Epithelial cell of esophagus (primary cell): ENCODE data around the gene CDO1.
A peak's percentile ranks its signal among the peaks of the same experiment; 100 is the strongest.

ENCODE experiments used
- DNase-seq: peaks from one replicate; pipeline ENCODE4 v3.0.0; 2010; ENCODE audit warnings: low read depth
- H3K4me3 ChIP-seq: 2 replicates; pipeline ENCODE4 v1.5.1; 2011; ENCODE audit warnings: mild to moderate bottlenecking, low read length, control low read depth
- CTCF ChIP-seq: IDR thresholded peaks from 2 replicates; pipeline ENCODE4 v1.5.1; 2011; ENCODE audit warnings: low read depth, mild to moderate bottlenecking, low read length, control low read depth, inconsistent platforms; ENCODE audit not compliant: insufficient read depth; ENCODE audit errors: missing control alignments

CDO1 gene

GRCh38 chr5:115816226-115817081, at the start of gene CDO1:
Gene CDO1, minus strand, starts transcription at chr5:115816659. Its CDS starts 262 bp downstream, at chr5:115816397.
- no peak for TF ChIP-seq CTCF
- peak; percentile 25 for DNase-seq
- peak within 1 kb of the TSS; percentile 24 for H3K4me3 ChIP-seq

- H3K4me3 ChIP-seq, result no peak overlapping the region
- TF ChIP-seq CTCF, result no peak
- no peak for DNase-seq
These were observed 42.9 kb upstream of the CDO1 start for GRCh38 chr5:115859378-115859777.

GRCh38 chr5:115858396-115858795, 41.9 kb upstream of the CDO1 start:
- H3K4me3 ChIP-seq, result no peak overlapping the region
- DNase-seq, result no peak
- no peak for TF ChIP-seq CTCF

- peak; percentile 33 for DNase-seq
- TF ChIP-seq CTCF, result no peak
- H3K4me3 ChIP-seq, result no peak overlapping the region
These were observed 41.3 kb upstream of the CDO1 start for GRCh38 chr5:115857626-115858349.

GRCh38 chr5:115857057-115857479, 40.6 kb upstream of the CDO1 start:
- TF ChIP-seq CTCF, result no peak
- no peak overlapping the region for H3K4me3 ChIP-seq
- DNase-seq, result no peak

GRCh38 chr5:115855959-115856358, 39.5 kb upstream of the CDO1 start:
- DNase-seq, result peak; percentile 50
- TF ChIP-seq CTCF, result no peak
- H3K4me3 ChIP-seq, result no peak overlapping the region
